NT2/D1 (cell line): ENCODE measurements around the gene KMT2E.
"Not testable (repeated sequence)": the region's sequence is repeated elsewhere in the genome, so short reads cannot be mapped to it uniquely, and the experiment has no call there.

Source experiments
- DNase-seq: peaks from one replicate; pipeline ENCODE4 v3.0.0-alpha.2; 2011; ENCODE audit warnings: low read depth, low spot score
- H3K27me3 ChIP-seq: 2 replicates; pipeline ENCODE4 v1.6.0; 2011; ENCODE audit warnings: mild to moderate bottlenecking; ENCODE audit not compliant: insufficient read length, insufficient read depth
- H3K36me3 ChIP-seq: 2 replicates; pipeline ENCODE4 v1.6.1; 2011; ENCODE audit warnings: mild to moderate bottlenecking, low read length, mixed read lengths; ENCODE audit not compliant: insufficient read depth, insufficient read length
- H3K4me1 ChIP-seq: 2 replicates; pipeline ENCODE4 v1.5.1; 2011; ENCODE audit not compliant: insufficient read depth, insufficient read length
- H3K4me3 ChIP-seq: 2 replicates; pipeline ENCODE4 v1.5.1; 2011; ENCODE audit warnings: low read depth; ENCODE audit not compliant: insufficient read length
- H3K9ac ChIP-seq: 2 replicates; pipeline ENCODE4 v1.6.0; 2011; ENCODE audit warnings: low read depth; ENCODE audit not compliant: insufficient read length
- H3K9me3 ChIP-seq: 2 replicates; pipeline ENCODE4 v1.5.1; 2011; ENCODE audit warnings: mild to moderate bottlenecking, low read length; ENCODE audit not compliant: insufficient read depth
- SUZ12 ChIP-seq: IDR thresholded peaks from 2 replicates; pipeline ENCODE4 v1.6.1; 2011; ENCODE audit not compliant: insufficient read length, insufficient read depth; ENCODE audit errors: extremely low read depth
- YY1 ChIP-seq: IDR thresholded peaks from 2 replicates; pipeline ENCODE4 v1.6.1; 2011; ENCODE audit not compliant: insufficient read length, insufficient read depth
- ZNF274 ChIP-seq: IDR thresholded peaks from 2 replicates; pipeline ENCODE4 v1.6.1; 2011; ENCODE audit warnings: mild to moderate bottlenecking, low read depth, low read length

The KMT2E gene

DNA sequence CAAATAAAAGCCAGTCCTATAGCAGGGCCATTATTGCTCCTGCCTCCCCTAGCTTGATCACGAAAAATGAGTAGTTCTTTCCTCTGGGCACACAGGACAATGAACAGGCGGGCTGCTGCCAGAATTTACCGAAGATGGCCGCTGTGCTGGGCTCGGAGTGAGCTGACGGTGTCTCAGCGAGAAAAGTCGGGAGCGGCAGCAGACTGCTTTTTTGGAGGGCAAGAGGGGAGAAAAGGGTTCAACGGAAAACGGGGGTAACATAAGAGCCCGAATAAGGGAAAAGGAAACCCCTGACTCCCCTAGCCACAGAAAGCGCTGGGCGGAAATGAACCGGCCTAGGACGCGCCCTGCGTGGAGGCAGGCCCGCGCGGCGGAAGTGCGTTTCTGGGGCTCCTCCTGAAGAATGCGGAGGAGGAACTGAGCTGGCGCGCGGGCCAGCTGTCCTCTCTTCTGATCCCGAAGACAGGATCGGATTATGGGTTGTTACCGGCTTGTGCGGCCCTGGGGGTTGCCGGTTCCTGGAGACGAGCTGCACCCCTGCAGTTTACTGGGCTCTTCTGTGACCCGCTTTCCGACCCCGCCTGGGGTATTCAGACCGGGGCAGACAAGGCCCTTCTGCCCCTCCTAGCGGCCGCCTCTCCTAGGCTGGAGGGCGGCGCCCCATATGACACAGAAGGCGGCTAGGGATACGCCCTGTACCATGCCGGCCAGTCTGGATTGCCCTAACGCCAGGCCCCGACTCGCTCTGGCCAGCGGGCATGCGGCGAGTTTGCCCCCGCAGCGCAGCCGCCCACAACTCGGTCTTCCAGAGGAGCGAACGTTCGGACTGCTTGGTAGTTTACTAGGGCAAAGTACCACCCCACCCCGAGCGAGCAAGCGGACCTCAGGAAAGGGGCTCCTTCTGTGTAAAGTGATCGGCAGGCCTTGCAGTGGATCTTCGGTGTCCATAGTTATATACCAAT, 30.1 kb upstream of the KMT2E start:
- DNase-seq: peak; percentile 72
- Histone ChIP-seq H3K36me3 (peaks cover 11% of the 10 kb centered on the region), H3K4me1 (no peaks in the 10 kb centered on the region), H3K9me3 (no peaks in the 10 kb centered on the region), H3K4me3 (peak overlapping the region; percentile 42), H3K27me3 (no peaks in the 10 kb centered on the region), H3K9ac (peak overlapping the region; percentile 80)
- TF ChIP-seq ZNF274 (no peak), YY1 (no peak), SUZ12 (no peak)

DNA sequence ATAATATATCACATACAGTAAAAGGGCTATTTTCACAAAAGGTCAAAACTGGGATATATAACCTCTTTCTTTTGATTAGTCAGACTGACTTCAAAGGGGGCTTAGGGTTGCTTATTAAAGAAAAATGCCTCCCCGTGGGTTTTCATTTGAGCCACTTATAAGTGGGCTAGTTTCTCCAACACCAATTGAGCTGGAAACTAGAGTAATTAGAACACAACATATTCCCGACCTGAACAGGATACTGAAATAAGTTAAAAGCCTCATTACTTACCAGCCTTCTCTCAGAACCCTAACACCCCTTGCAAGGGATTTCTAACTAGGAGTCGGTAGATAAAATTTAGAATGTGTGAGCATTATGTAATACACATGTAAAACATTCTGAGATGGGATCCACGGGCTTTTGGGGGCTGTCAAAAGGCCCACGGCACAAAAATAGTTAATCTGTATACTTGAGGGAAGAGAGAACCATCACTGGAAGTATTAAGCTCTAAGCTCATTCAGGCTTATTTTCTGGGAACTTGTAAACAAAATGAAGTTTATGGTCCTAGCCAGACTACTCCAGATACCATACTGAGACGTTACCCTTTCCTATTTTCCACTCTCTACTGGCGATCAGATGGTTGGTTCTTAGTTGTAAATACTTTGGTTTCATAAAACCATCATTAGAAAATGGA, 29.3 kb upstream of the KMT2E start:
- H3K9ac ChIP-seq: peak overlapping the region; percentile 80
- DNase-seq: no peak
- no peaks in the 10 kb centered on the region for H3K9me3 ChIP-seq
- H3K4me3 ChIP-seq: peak overlapping the region; percentile 42
- no peaks in the 10 kb centered on the region for H3K27me3 ChIP-seq
- H3K4me1 ChIP-seq: no peaks in the 10 kb centered on the region
- TF ChIP-seq SUZ12 (no peak), ZNF274 (no peak), YY1 (no peak)
- peaks cover 15% of the 10 kb centered on the region for H3K36me3 ChIP-seq

DNA sequence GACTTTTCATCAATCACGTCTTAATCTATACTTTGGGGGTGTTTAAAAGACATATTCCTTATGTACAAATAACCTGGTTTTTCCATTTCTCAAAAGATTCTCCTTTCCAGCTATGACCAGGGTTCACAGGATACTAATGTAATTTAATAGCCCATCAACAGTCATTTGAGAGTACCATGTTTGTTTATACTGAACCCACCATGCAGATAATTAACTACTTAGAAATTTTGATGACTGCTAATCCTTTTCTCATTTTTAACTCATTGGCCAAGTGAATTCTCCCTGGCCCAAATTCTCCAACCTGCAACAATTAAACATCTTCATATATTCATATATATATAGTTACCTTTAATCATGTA, 28.8 kb upstream of the KMT2E start:
- H3K36me3 ChIP-seq: peaks cover 15% of the 10 kb centered on the region
- H3K9ac ChIP-seq: no peak overlapping the region
- DNase-seq: no peak
- H3K9me3 ChIP-seq: no peaks in the 10 kb centered on the region
- H3K4me3 ChIP-seq: no peak overlapping the region
- H3K4me1 ChIP-seq: no peaks in the 10 kb centered on the region
- no peak for TF ChIP-seq SUZ12
- no peak for TF ChIP-seq YY1
- no peak for TF ChIP-seq ZNF274
- no peaks in the 10 kb centered on the region for H3K27me3 ChIP-seq

- no peaks in the 10 kb centered on the region for H3K9me3 ChIP-seq
- DNase-seq: no peak
Observed at GRCh38 chr7:104986628-104987259, 27.3 kb upstream of the KMT2E start.

DNA sequence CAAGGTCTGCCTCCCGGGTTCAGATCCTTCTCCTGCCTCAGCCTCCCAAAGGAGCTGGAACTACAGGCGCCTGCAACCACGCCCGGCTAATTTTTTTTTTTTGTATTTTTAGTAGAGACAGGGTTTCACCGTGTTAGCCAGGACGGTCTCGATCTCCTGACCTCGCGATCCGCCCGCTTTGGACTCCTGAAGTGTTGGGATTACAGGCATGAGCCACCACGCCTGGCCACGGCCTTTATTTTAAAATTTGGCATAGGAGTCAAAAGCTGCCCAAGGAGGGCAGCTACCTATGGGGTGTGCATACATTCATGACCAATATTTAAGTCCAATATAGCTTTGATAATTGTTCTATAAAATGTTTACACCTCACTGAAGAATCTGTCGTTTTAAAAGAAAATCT, 26.6 kb upstream of the KMT2E start:
- not testable (repeated sequence) for H3K9me3 ChIP-seq, DNase-seq, H3K27me3 ChIP-seq, H3K9ac ChIP-seq, H3K4me1 ChIP-seq, H3K4me3 ChIP-seq
- H3K36me3 ChIP-seq: peaks cover 24% of the 10 kb centered on the region

More at GRCh38 chr7:104986628-104987259, 27.3 kb upstream of the KMT2E start:
- Histone ChIP-seq H3K36me3 (peaks cover 24% of the 10 kb centered on the region), H3K4me3 (no peak overlapping the region), H3K27me3 (no peaks in the 10 kb centered on the region), H3K9ac (no peak overlapping the region), H3K4me1 (no peaks in the 10 kb centered on the region)
- TF ChIP-seq YY1: no peak
- TF ChIP-seq ZNF274: no peak
- TF ChIP-seq SUZ12: no peak

- no peak for DNase-seq
- Histone ChIP-seq H3K36me3 (peaks cover 42% of the 10 kb centered on the region), H3K9me3 (no peaks in the 10 kb centered on the region), H3K27me3 (no peaks in the 10 kb centered on the region), H3K9ac (no peak overlapping the region), H3K4me1 (no peaks in the 10 kb centered on the region), H3K4me3 (no peak overlapping the region)
- TF ChIP-seq SUZ12 (no peak), ZNF274 (no peak), YY1 (no peak)
Observed at GRCh38 chr7:104990983-104991382, 23.0 kb upstream of the KMT2E start.

DNA sequence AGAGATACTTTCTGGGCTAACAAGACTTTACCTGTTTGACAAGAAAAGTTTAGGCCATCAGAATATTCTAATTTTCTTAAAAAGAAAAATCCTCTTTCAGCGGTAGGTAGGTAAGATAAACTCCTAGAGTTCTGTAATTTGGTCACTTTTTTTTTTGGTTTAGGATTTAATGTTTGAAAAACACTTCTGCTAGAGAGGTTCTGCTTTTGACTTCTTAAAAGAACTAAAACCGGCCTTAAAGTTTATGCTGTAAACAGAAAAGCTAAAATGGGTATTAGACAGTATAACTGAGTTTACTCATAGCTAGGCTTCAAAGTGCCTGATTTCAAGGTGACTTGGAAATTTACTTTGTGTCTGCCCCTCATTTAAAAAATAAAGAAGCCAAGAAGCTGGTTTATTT, 21.7 kb upstream of the KMT2E start:
- Histone ChIP-seq H3K4me3 (no peak overlapping the region), H3K4me1 (no peaks in the 10 kb centered on the region), H3K36me3 (peaks cover 41% of the 10 kb centered on the region), H3K9ac (no peak overlapping the region), H3K9me3 (no peaks in the 10 kb centered on the region), H3K27me3 (no peaks in the 10 kb centered on the region)
- DNase-seq: no peak
- TF ChIP-seq ZNF274: no peak
- no peak for TF ChIP-seq YY1
- no peak for TF ChIP-seq SUZ12
